ENCODE results near the gene LHFPL3. TPM values are rescaled to one million over a fixed set of nuclear protein-coding genes. Genes with fewer than 3 reads are reported as not detected.

The LHFPL3 gene
- total and polyA plus RNA-seq, 2 of the 13 experiments (the other 11 are each of a cell fraction or from before 2014, with no cell fraction given) = not detected

- no peak for ATAC-seq
- Histone ChIP-seq H3K4me2 (ENCODE audit: low read depth, low read length) (no peak overlapping the region), H4K20me1 (ENCODE audit: insufficient read depth, low read length) (no peaks in the 10 kb centered on the region), H3K4me1 (ENCODE audit: insufficient read depth, low read length) (no peaks in the 10 kb centered on the region), H3K36me3 (replicated peaks in 1 of 2; ENCODE audit: control insufficient read depth in 1 of 2, insufficient read depth in 2 of 2, low read length in 2 of 2) (no peaks in the 10 kb centered on the region), H2AFZ (ENCODE audit: low read length) (no peak overlapping the region), H3K27ac (ENCODE audit: extremely low read length, insufficient read depth, low read length) (no peak overlapping the region), H3K9me3 (ENCODE audit: low read length) (no peaks in the 10 kb centered on the region), H3K9ac (ENCODE audit: insufficient read depth, low read depth, low read length) (no peak overlapping the region), H3K4me3 (replicated peaks in 1 of 3; ENCODE audit: insufficient read depth in 1 of 3, low read depth in 2 of 3, low read length in 3 of 3) (no peak overlapping the region), H3K27me3 (ENCODE audit: control insufficient read depth in 1 of 2, insufficient read depth in 2 of 2, low read length in 2 of 2) (peaks cover 2 to 5% of the 10 kb centered on the region in 2 experiments; a peak in 2 of 5 replicates), H3K79me2 (ENCODE audit: insufficient read depth, low read length) (no peaks in the 10 kb centered on the region)
- no peak for FAIRE-seq
- BruUV-seq (replicated peaks) = no TSS peak
- DNase-seq (ENCODE audit: low spot score) = no peak
- ChIA-PET CTCF (ENCODE audit: low intra/inter-chr PET ratio, low total read pairs) (no interaction called here), POLR2A (no interaction called here)
- no peak for TF ChIP-seq ETV6 (CRISPR knock-in tag; conservative IDR thresholded peaks at IDR 0.05)
- intact Hi-C loops (cut with micrococcal nuclease; ENCODE audit: unreplicated experiment) = no loop called here
- 5% methylated on average over 3 of the region's 3 CpGs for WGBS (ENCODE audit: low lambda C conversion rate)
- in situ Hi-C loops (cut with HindIII; ENCODE audit: extremely low pct_ligation_motif_present, low pct_unique_long_range_greater_than_20kb) = no loop called here
Measured at GRCh38 chr7:104814126-104814525, 485.7 kb downstream of the LHFPL3 start.

GRCh38 chr7:104814671-104815400, 486.4 kb downstream of the LHFPL3 start:
- ATAC-seq (no peak), DNase-seq (ENCODE audit: low spot score) (no peak), FAIRE-seq (no peak)
- no peak overlapping the region for H3K4me2 ChIP-seq (ENCODE audit: low read depth, low read length)
- H4K20me1 ChIP-seq (ENCODE audit: insufficient read depth, low read length) = no peaks in the 10 kb centered on the region
- no peaks in the 10 kb centered on the region for H3K9me3 ChIP-seq (ENCODE audit: low read length)
- H3K4me1 ChIP-seq (ENCODE audit: insufficient read depth, low read length) = no peaks in the 10 kb centered on the region
- 0% methylated on average over 5 of the region's 17 CpGs for WGBS (ENCODE audit: low lambda C conversion rate)
- no peak overlapping the region for H3K9ac ChIP-seq (ENCODE audit: insufficient read depth, low read depth, low read length)
- no peak overlapping the region for H3K27ac ChIP-seq (ENCODE audit: extremely low read length, insufficient read depth, low read length)
- POLR2A ChIA-PET = no interaction called here
- peaks cover 2 to 5% of the 10 kb centered on the region in 2 experiments; a peak in 2 of 5 replicates for H3K27me3 ChIP-seq (ENCODE audit: control insufficient read depth in 1 of 2, insufficient read depth in 2 of 2, low read length in 2 of 2)
- TF ChIP-seq HBP1 (CRISPR knock-in tag; IDR thresholded peaks at IDR 0.05; ENCODE audit: low read depth) (no peak), PITX1 (CRISPR knock-in tag; IDR thresholded peaks at IDR 0.05) (no peak), ZKSCAN5 (CRISPR knock-in tag; IDR thresholded peaks at IDR 0.05) (no peak), THAP8 (CRISPR knock-in tag; IDR thresholded peaks at IDR 0.05; ENCODE audit: borderline replicate concordance) (no peak), ZNF644 (CRISPR knock-in tag; IDR thresholded peaks at IDR 0.05; ENCODE audit: low read depth) (no peak), PRMT3 (CRISPR knock-in tag; IDR thresholded peaks at IDR 0.05; ENCODE audit: borderline replicate concordance, low read depth) (no peak), FLYWCH1 (CRISPR knock-in tag; IDR thresholded peaks at IDR 0.05) (no peak), EEA1 (CRISPR knock-in tag; IDR thresholded peaks at IDR 0.05; ENCODE audit: borderline replicate concordance) (no peak)
- no peaks in the 10 kb centered on the region for H3K79me2 ChIP-seq (ENCODE audit: insufficient read depth, low read length)
- intact Hi-C loops (cut with micrococcal nuclease; ENCODE audit: unreplicated experiment) (no loop called here), in situ Hi-C loops (cut with HindIII; ENCODE audit: extremely low pct_ligation_motif_present, low pct_unique_long_range_greater_than_20kb) (no loop called here)
- CTCF ChIA-PET (ENCODE audit: low intra/inter-chr PET ratio, low total read pairs) = no interaction called here
- H3K4me3 ChIP-seq (replicated peaks in 1 of 3; ENCODE audit: insufficient read depth in 1 of 3, low read depth in 2 of 3, low read length in 3 of 3) = no peak overlapping the region
- no TSS peak for BruUV-seq (replicated peaks)
- H3K36me3 ChIP-seq (replicated peaks in 1 of 2; ENCODE audit: control insufficient read depth in 1 of 2, insufficient read depth in 2 of 2, low read length in 2 of 2) = no peaks in the 10 kb centered on the region
- H2AFZ ChIP-seq (ENCODE audit: low read length) = no peak overlapping the region
